Measurements from ENCODE around the gene GLIPR2.
"Not testable (repeated sequence)": the region's sequence is repeated elsewhere in the genome, so short reads cannot be mapped to it uniquely, and the experiment has no call there.

Gene GLIPR2

GRCh38 chr9:36144309-36145232 is 8.0 kb downstream of the GLIPR2 start:
- DNase-seq (ENCODE audit: low spot score) = no peak

- DNase-seq (ENCODE audit: low spot score) = no peak
These were observed 9.4 kb downstream of the GLIPR2 start for GRCh38 chr9:36145970-36146369.

- DNase-seq (ENCODE audit: low spot score) = no peak
These were observed 10.1 kb downstream of the GLIPR2 start for GRCh38 chr9:36146651-36147050.

GRCh38 chr9:36147441-36148175 is 11.1 kb downstream of the GLIPR2 start:
- DNase-seq (ENCODE audit: low spot score) = no peak

- DNase-seq (ENCODE audit: low spot score) = peak; percentile 18
These were observed 11.9 kb downstream of the GLIPR2 start for GRCh38 chr9:36148311-36149051.

GRCh38 chr9:36149197-36149596 is 12.7 kb downstream of the GLIPR2 start:
- no peak for DNase-seq (ENCODE audit: low spot score)

- no peak for DNase-seq (ENCODE audit: low spot score)
These were observed 14.2 kb downstream of the GLIPR2 start for GRCh38 chr9:36150574-36151315.

- DNase-seq (ENCODE audit: low spot score) = no peak
These were observed 15.0 kb downstream of the GLIPR2 start for GRCh38 chr9:36151316-36152210.

GRCh38 chr9:36152741-36153438 is 16.4 kb downstream of the GLIPR2 start:
- DNase-seq (ENCODE audit: low spot score) = no peak

- no peak for DNase-seq (ENCODE audit: low spot score)
These were observed 17.2 kb downstream of the GLIPR2 start for GRCh38 chr9:36153746-36154145.

- no peak for DNase-seq (ENCODE audit: low spot score)
These were observed 17.9 kb downstream of the GLIPR2 start for GRCh38 chr9:36154331-36154952.

- no peak for DNase-seq (ENCODE audit: low spot score)
These were observed 19.6 kb downstream of the GLIPR2 start for GRCh38 chr9:36156116-36156515.

GRCh38 chr9:36158122-36158521 is 21.6 kb downstream of the GLIPR2 start:
- DNase-seq (ENCODE audit: low spot score) = no peak

GRCh38 chr9:36158917-36159316 is 22.4 kb downstream of the GLIPR2 start:
- no peak for DNase-seq (ENCODE audit: low spot score)

- DNase-seq (ENCODE audit: low spot score) = not testable (repeated sequence)
These were observed 23.0 kb downstream of the GLIPR2 start for GRCh38 chr9:36159509-36159908.

- not testable (repeated sequence) for DNase-seq (ENCODE audit: low spot score)
These were observed 23.6 kb downstream of the GLIPR2 start for GRCh38 chr9:36160126-36160525.

- DNase-seq (ENCODE audit: low spot score) = no peak
These were observed 24.7 kb downstream of the GLIPR2 start for GRCh38 chr9:36161187-36161586.

- DNase-seq (ENCODE audit: low spot score) = no peak
These were observed 25.7 kb downstream of the GLIPR2 start for GRCh38 chr9:36162211-36162738.

- no peak for DNase-seq (ENCODE audit: low spot score)
These were observed 26.7 kb downstream of the GLIPR2 start for GRCh38 chr9:36163049-36163785.
